Right atrium auricular region (tissue), 2 donors: ENCODE measurements around the gene DOCK2. TPM values are rescaled to one million over a fixed set of nuclear protein-coding genes. Genes with fewer than 3 reads are reported as not detected.

Experiments used
- DNase-seq: peaks from one replicate; pipeline ENCODE4 v3.0.0-alpha.2; 2019; ENCODE audit warnings: low spot score
- H3K27ac ChIP-seq, 2 donors: fragments of 200-600 bp; sonication (generic); 1 replicate in 1 of 2; 2 replicates in 1 of 2; pipeline ENCODE4 v1.5.1; 2016 to 2019
- H3K27me3 ChIP-seq, 2 donors: fragments of 200-600 bp; sonication (generic); one replicate each; pipeline versions ENCODE4 v1.5.1 to v1.6.0; 2017 to 2019
- H3K36me3 ChIP-seq: fragments of 200-600 bp; sonication (generic); one replicate; pipeline ENCODE4 v1.5.1; 2016
- H3K4me1 ChIP-seq, 2 donors: fragments of 200-600 bp; sonication (generic); one replicate each; pipeline versions ENCODE4 v1.5.1 to v1.6.0; 2017 to 2019
- H3K4me3 ChIP-seq, 2 donors: fragments of 200-600 bp; sonication (generic); 1 replicate in 1 of 2; 2 replicates in 1 of 2; pipeline ENCODE4 v1.5.1; 2017 to 2019; ENCODE audit warnings: mild to moderate bottlenecking in 1 of 2, moderate library complexity in 1 of 2
- H3K9me3 ChIP-seq, 2 donors: fragments of 200-600 bp; sonication (generic); one replicate each; pipeline ENCODE4 v1.5.1; 2019
- total RNA-seq, 2 donors: library from RNA; depleted of rRNA; stranded (reverse); fragments of >200 nt; gene quantifications; one replicate each; pipeline ENCODE4 v1.1.0, GENCODE V29; 2016
- TF ChIP-seq, protein P1 (sequence below), 2 donors: fragments of 200-600 bp; sonication (generic); IDR thresholded peaks; one replicate each; pipeline ENCODE4 v1.5.1; 2019; ENCODE audit warnings: antibody characterized with exemption in 2 of 2

The DOCK2 gene
- total RNA-seq, 2 donors from 2014 or later, result 3.7 to 5.4 TPM

DNA sequence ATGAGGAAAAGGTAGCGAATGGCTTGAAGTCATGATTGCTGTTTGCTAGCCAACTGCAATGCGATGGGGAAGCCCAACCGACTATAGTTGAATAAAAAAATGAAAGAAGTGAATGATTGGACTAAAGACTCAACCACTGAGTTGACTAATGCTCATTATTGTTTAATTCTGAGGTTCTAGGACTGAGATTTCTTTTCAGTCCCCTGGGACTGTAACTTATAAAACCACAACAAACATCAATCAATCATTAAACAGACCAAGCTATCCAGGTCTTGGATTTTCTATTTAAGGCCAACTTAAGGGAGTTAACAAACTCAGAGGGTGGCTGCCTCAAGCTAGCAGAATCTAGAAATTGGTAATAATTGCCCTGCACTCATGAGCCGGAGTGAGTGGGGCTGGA is 154.2 kb downstream of the DOCK2 start:
- DNase-seq, result no peak
- Histone ChIP-seq H3K9me3 (no peaks in the 10 kb centered on the region), H3K36me3 (no peaks in the 10 kb centered on the region), H3K27me3 (no peaks in the 10 kb centered on the region), H3K4me3 (no peak overlapping the region), H3K4me1 (no peaks in the 10 kb centered on the region), H3K27ac (no peak overlapping the region)
- TF ChIP-seq, protein P1, sequence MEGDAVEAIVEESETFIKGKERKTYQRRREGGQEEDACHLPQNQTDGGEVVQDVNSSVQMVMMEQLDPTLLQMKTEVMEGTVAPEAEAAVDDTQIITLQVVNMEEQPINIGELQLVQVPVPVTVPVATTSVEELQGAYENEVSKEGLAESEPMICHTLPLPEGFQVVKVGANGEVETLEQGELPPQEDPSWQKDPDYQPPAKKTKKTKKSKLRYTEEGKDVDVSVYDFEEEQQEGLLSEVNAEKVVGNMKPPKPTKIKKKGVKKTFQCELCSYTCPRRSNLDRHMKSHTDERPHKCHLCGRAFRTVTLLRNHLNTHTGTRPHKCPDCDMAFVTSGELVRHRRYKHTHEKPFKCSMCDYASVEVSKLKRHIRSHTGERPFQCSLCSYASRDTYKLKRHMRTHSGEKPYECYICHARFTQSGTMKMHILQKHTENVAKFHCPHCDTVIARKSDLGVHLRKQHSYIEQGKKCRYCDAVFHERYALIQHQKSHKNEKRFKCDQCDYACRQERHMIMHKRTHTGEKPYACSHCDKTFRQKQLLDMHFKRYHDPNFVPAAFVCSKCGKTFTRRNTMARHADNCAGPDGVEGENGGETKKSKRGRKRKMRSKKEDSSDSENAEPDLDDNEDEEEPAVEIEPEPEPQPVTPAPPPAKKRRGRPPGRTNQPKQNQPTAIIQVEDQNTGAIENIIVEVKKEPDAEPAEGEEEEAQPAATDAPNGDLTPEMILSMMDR (IDR thresholded peaks at IDR 0.05), result no peak

DNA sequence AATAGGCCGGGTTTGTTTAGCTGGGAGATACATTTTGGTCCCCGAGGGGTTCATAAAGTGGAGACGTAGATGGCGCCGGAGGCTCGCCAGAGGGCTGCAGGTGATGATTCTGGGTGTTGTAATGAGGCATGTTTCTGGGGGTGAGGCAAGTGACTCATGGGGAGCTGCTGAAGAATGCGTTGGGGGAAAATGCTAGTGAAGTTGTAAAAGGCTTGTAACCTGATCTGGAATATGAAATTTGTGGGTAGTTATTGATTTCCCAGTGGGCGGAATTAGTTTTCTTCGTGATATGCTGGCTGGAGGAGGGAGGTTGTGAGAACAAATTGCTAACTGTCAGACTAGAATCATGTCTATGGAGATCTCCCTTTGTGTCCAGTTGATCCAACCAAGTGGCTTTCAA is 158.3 kb downstream of the DOCK2 start:
- Histone ChIP-seq H3K4me3 (no peak overlapping the region), H3K4me1 (no peaks in the 10 kb centered on the region), H3K9me3 (no peaks in the 10 kb centered on the region), H3K36me3 (no peaks in the 10 kb centered on the region), H3K27me3 (no peaks in the 10 kb centered on the region), H3K27ac (no peak overlapping the region)
- DNase-seq, result no peak
- TF ChIP-seq, protein P1 (IDR thresholded peaks at IDR 0.05), result no peak

DNA sequence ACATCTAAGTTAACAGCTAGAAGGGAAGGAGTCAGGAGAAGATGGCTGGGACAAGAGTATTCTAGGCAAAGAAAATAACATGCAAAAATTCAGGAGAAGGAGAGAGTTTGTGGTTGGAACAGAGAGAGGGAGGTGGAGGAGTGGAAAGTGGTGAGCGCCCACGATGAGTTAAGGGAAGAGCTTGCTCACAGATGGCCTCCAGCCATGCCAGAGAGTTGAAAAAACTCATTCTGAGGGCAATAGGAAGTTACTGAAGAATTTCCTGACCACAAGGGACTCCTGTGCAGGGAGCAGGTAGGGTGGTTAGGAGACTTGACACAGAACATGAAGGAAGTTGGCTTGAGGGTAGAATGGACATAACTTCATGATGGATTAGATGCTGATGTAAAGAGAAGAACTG is 159.7 kb downstream of the DOCK2 start:
- H3K9me3 ChIP-seq, result no peaks in the 10 kb centered on the region
- TF ChIP-seq, protein P1 (IDR thresholded peaks at IDR 0.05), result no peak
- no peak overlapping the region for H3K4me3 ChIP-seq
- H3K4me1 ChIP-seq, result no peaks in the 10 kb centered on the region
- H3K36me3 ChIP-seq, result no peaks in the 10 kb centered on the region
- no peaks in the 10 kb centered on the region for H3K27me3 ChIP-seq
- H3K27ac ChIP-seq, result no peak overlapping the region
- DNase-seq, result no peak

DNA sequence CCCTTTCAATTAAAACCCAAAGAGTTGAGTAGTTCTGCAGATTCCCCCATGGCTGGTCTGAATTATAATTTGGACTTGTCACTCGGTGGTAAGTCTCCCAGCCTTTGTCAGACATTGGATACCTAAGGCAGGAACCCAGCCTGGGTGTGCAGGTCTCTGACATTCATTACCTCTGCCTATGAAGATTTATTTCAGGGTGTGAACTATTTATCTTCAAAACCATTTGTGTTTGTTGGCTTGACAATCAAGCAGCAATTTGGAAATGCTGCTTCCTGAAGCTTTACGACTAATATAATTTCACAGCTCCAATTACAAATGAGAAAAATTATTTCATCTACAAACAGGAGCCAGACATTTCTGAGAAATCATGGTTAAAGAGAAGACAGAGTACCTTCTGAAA is 160.5 kb downstream of the DOCK2 start:
- Histone ChIP-seq H3K36me3 (no peaks in the 10 kb centered on the region), H3K27me3 (no peaks in the 10 kb centered on the region), H3K27ac (no peak overlapping the region), H3K4me3 (no peak overlapping the region), H3K4me1 (no peaks in the 10 kb centered on the region), H3K9me3 (no peaks in the 10 kb centered on the region)
- DNase-seq, result no peak
- TF ChIP-seq, protein P1 (IDR thresholded peaks at IDR 0.05), result no peak

DNA sequence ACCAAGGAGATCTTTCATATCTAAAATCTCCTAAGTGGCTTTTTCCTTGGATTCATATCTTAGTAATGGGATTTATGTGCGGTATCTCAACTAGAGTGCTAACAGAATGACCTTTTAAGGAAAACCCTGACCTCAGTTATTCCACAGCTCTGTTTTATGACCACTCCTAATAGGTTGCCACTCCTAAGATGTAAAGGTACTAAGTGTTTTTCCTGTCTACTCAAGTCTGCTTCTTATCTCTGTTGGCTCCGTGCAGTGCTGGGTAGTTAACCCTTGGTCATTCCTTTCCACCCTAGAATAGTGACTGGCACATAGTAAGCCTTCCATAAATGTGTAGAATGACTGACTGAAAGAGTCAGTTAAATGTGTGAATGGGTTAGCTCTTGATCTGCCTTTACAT is 161.4 kb downstream of the DOCK2 start:
- TF ChIP-seq, protein P1 (IDR thresholded peaks at IDR 0.05), result no peak
- no peak for DNase-seq
- Histone ChIP-seq H3K4me1 (no peaks in the 10 kb centered on the region), H3K27me3 (no peaks in the 10 kb centered on the region), H3K4me3 (no peak overlapping the region), H3K36me3 (no peaks in the 10 kb centered on the region), H3K27ac (no peak overlapping the region), H3K9me3 (no peaks in the 10 kb centered on the region)

DNA sequence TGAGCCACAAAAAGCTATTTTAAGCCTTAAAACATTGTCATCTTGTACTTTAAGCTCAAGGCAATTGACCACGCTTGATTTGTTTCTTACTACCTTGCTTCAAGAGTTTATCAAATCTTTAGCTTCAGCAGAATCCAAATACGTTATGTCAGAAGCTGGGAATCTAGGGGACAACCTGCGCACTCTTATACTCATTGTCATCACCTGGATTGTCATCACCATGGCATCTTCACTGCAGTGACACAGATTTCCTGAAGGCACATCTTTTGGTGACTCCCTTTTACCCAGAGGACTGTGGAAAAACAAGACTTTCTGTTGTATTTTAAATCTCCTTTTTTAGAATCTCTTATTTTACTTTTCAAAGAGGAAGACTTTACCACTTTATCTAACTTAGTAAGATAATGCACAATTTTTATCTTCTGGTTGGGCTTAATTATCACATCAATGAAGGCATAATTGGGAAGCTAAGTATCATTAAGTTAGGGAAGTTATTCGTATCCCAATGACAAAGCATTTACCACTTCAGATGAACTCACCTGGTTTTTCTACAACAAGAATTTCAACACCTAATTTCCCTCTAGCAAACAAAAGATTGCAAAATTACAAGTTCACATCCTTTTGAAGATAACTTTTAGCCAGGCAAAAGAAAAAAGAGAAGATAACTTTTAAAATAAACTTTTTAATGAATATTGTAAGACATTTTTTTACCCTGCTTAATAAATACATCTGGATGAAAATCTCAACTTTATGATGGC is 162.0 kb downstream of the DOCK2 start:
- no peaks in the 10 kb centered on the region for H3K36me3 ChIP-seq
- H3K27ac ChIP-seq, result no peak overlapping the region
- H3K4me1 ChIP-seq, result no peaks in the 10 kb centered on the region
- TF ChIP-seq, protein P1 (IDR thresholded peaks at IDR 0.05), result no peak
- H3K4me3 ChIP-seq, result no peak overlapping the region
- H3K9me3 ChIP-seq, result no peaks in the 10 kb centered on the region
- DNase-seq, result no peak
- H3K27me3 ChIP-seq, result no peaks in the 10 kb centered on the region
